Stimulated activated memory B cell treated with anti-CD40 and anti-IgM and Interleukin-4, amounts not matched to agents 10 μg/mL and 1 μg/mL and 100 μg/mL, for 72 hours (primary cell): ENCODE data around the gene TNS2.
"Not testable (repeated sequence)": the region's sequence is repeated elsewhere in the genome, so short reads cannot be mapped to it uniquely, and the experiment has no call there.

ENCODE experiments used
- ATAC-seq: fragments of 150-1000 bp; cut with Tn5 transposase; 2 replicates; pipeline ENCODE4 v1.10.0; 2021
- H3K27ac Mint-ChIP-seq: one replicate; pipeline ENCODE4 v1.8.0; 2022; ENCODE audit warnings: mild to moderate bottlenecking, mixed read lengths
- H3K27me3 Mint-ChIP-seq: one replicate; pipeline ENCODE4 v1.8.0; 2022; ENCODE audit warnings: mixed read lengths
- H3K36me3 Mint-ChIP-seq: one replicate; pipeline ENCODE4 v1.8.0; 2022; ENCODE audit warnings: mixed read lengths
- H3K4me1 Mint-ChIP-seq: one replicate; pipeline ENCODE4 v1.8.0; 2022; ENCODE audit warnings: mixed read lengths
- H3K4me3 Mint-ChIP-seq: one replicate; pipeline ENCODE4 v1.8.0; 2022; ENCODE audit warnings: mild to moderate bottlenecking, moderate library complexity, mixed read lengths
- H3K9me3 Mint-ChIP-seq: one replicate; pipeline ENCODE4 v1.8.0; 2022; ENCODE audit warnings: mixed read lengths

The TNS2 gene, protein sequence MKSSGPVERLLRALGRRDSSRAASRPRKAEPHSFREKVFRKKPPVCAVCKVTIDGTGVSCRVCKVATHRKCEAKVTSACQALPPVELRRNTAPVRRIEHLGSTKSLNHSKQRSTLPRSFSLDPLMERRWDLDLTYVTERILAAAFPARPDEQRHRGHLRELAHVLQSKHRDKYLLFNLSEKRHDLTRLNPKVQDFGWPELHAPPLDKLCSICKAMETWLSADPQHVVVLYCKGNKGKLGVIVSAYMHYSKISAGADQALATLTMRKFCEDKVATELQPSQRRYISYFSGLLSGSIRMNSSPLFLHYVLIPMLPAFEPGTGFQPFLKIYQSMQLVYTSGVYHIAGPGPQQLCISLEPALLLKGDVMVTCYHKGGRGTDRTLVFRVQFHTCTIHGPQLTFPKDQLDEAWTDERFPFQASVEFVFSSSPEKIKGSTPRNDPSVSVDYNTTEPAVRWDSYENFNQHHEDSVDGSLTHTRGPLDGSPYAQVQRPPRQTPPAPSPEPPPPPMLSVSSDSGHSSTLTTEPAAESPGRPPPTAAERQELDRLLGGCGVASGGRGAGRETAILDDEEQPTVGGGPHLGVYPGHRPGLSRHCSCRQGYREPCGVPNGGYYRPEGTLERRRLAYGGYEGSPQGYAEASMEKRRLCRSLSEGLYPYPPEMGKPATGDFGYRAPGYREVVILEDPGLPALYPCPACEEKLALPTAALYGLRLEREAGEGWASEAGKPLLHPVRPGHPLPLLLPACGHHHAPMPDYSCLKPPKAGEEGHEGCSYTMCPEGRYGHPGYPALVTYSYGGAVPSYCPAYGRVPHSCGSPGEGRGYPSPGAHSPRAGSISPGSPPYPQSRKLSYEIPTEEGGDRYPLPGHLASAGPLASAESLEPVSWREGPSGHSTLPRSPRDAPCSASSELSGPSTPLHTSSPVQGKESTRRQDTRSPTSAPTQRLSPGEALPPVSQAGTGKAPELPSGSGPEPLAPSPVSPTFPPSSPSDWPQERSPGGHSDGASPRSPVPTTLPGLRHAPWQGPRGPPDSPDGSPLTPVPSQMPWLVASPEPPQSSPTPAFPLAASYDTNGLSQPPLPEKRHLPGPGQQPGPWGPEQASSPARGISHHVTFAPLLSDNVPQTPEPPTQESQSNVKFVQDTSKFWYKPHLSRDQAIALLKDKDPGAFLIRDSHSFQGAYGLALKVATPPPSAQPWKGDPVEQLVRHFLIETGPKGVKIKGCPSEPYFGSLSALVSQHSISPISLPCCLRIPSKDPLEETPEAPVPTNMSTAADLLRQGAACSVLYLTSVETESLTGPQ (N-terminal part only)

DNA sequence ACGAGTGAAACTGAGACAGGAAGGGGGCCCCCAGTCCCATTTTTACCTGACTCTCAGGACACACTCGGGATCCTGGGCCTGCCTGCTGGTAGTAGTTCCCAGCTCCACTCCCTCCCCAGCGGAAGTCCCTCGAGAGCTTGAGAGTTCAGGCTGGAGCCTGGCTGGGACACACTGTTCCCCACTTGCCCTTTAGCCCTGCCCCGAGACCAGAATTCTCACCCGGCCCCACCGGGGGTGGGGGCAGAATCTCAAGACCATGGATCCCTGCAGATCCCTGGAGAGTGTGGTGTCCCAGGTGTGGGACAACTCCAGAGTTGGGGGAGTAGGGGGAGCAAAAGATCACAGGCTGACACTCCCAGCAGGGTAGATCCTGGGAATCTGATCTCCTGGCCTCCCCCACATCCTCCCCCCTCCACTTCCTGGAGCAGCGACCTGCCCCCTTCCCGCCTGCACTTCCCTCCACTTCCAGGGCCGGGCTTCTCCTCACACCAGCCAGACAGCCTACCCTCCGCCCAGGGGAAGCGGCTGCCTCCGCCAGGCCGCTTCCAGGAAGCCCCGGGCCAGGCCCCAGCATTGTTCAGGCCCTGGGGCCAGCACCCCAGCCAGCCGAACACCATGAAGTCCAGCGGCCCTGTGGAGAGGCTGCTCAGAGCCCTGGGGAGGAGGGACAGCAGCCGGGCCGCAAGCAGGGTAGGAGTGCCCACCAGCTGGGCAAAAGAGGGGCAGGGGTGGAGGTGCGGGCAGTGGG lies at the start of gene TNS2:
TSS of gene TNS2 (plus strand) at position 495 of the 748 bp plus-strand sequence. CDS start at position 616, 121 bp downstream.
- no peak within 1 kb of the TSS for H3K27ac Mint-ChIP-seq
- H3K36me3 Mint-ChIP-seq, result no peaks in the 10 kb centered on the region
- H3K4me1 Mint-ChIP-seq, result peaks cover 27% of the 10 kb centered on the region
- no peak within 1 kb of the TSS for H3K4me3 Mint-ChIP-seq
- H3K27me3 Mint-ChIP-seq, result no peaks in the 10 kb centered on the region
- H3K9me3 Mint-ChIP-seq, result no peaks in the 10 kb centered on the region
- no peak for ATAC-seq

DNA sequence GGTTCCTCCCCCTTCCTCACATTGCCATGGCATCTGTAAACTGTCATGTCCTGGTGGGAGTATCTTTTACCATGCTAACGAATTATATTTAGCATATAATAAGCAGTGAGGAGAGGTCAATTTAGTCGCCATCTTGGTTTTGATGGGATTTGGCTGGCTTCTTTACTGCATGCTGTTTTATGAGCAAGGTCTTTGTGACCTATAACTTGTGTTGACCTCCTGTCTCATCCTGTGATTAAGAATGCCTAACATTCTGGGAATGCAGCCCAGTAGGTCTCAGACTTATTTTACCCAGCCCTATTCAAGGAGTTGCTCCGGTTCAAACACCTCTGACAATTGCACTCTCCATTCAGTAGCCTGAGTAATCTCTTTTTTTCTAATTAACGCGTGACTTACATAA lies 45.7 kb upstream of the TNS2 start:
- peaks cover 37% of the 10 kb centered on the region for H3K4me1 Mint-ChIP-seq
- H3K27ac Mint-ChIP-seq, result no peak overlapping the region
- H3K36me3 Mint-ChIP-seq, result peaks cover 18% of the 10 kb centered on the region
- no peaks in the 10 kb centered on the region for H3K9me3 Mint-ChIP-seq
- H3K4me3 Mint-ChIP-seq, result no peak overlapping the region
- no peak for ATAC-seq
- H3K27me3 Mint-ChIP-seq, result peaks cover 10% of the 10 kb centered on the region

DNA sequence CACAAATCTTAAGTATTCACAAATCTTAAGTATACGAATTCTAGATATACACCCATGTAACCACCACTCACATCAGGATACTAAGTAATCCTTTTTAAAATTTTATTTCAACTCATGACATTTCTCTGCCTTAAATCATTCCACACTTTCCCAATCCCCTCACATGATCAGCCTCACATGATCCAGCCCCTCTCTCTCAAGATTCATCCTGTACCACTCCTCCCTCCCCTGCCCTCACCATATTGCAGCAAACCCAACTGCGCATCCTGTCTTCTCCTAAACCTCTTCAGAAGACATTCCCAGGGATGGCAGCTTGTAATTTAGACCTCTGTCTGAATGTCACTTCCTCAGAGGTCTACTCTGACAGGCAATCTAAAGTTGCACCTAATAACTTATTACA lies 45.3 kb upstream of the TNS2 start:
- no peak for ATAC-seq
- Mint-ChIP-seq H3K4me1 (peaks cover 38% of the 10 kb centered on the region), H3K9me3 (no peaks in the 10 kb centered on the region), H3K36me3 (peaks cover 18% of the 10 kb centered on the region), H3K27me3 (peaks cover 6% of the 10 kb centered on the region), H3K4me3 (no peak overlapping the region), H3K27ac (no peak overlapping the region)

DNA sequence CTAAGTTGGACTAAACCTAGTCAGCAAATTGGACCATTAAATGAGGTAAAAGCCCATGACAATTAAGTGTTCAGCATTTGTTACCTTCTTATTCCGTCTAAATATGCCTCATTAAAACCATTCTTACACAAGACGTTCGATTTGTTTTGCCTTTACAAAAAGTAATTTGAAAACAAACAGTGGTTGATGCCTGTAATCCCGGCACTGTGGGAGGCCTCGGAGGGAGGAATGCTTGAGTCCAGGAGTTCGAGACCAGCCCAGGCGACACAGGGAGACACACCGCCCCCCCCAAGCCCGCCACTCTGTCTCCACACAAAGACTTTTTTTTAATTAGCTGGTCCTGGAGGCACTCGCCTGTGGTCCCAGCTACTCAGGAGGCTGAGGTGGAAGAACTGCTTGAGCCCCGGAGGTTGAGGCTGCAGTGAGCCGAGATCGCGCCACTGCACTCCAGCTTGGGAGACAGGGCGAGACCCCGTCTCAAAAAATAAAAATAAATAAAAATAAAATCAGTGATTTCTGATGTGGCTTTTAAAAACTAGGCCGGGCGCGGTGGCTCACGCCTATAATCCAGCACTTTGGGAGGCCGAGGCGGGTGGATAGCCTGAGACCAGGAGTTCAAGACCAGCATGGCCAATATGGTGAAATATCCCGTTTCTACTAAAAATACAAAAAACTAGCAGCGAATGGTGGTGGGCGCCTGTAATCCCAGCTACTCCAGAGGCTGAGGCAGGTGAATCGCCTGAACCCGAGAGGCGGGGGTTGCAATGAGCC lies 44.5 kb upstream of the TNS2 start:
- Mint-ChIP-seq H3K36me3 (peaks cover 23% of the 10 kb centered on the region), H3K27ac (peak overlapping the region; percentile 99)
- ATAC-seq, result no peak

DNA sequence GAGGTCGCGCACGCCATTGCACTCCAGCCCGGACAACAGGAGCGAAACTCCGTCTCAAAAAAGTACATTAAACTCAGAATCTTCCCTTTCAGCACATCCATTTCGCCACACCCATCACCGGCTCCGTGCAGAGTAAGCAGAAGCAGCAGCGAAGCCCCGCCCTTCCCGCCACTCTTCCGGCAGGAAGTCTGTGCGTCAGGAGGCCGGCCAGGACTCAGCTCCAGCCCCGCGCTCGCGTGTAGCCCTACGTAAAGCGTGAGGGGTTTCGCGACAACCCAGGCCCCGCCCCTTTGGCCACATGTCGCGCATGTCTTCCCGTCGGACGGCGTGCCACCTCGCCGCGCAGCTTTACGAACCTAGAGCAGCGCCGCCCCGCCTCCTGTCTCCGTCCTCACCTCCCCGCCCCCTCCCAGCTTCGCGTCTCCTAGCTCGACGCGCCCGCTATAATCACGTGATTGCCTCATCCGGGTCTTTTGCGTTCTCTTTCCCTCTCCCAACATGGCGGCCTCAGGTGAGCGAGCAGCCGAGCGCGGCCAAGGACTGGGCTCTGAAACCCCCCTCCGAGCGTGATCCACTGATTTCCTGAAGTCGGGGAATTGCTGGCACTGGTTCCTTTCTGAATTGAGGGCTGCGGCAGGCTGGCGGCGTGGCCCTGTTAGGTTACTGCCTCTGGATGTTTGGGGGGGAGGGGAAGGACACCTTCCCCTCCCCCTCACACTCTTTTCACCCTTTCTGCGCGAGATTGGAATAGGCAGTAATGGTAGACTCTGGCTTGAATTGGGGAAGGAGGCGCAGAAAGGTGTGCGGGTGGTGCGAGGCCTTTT lies 43.7 kb upstream of the TNS2 start, which contains the start of gene EIF4B:
TSS of gene EIF4B (plus strand) at position 471 of the 824 bp plus-strand sequence. CDS start at position 499, 28 bp downstream.
- Mint-ChIP-seq H3K4me1 (peaks cover 50% of the 10 kb centered on the region), H3K27me3 (no peaks in the 10 kb centered on the region), H3K4me3 (peak within 1 kb of the TSS; percentile 96), H3K36me3 (peaks cover 27% of the 10 kb centered on the region), H3K27ac (peak within 1 kb of the TSS; percentile 99), H3K9me3 (no peaks in the 10 kb centered on the region)
- ATAC-seq, result peak; percentile 97

More for the DNA sequence above, 44.5 kb upstream of the TNS2 start:
- Mint-ChIP-seq H3K4me1 (peaks cover 46% of the 10 kb centered on the region), H3K27me3 (no peaks in the 10 kb centered on the region), H3K4me3 (peak overlapping the region; percentile 96), H3K9me3 (no peaks in the 10 kb centered on the region)

DNA sequence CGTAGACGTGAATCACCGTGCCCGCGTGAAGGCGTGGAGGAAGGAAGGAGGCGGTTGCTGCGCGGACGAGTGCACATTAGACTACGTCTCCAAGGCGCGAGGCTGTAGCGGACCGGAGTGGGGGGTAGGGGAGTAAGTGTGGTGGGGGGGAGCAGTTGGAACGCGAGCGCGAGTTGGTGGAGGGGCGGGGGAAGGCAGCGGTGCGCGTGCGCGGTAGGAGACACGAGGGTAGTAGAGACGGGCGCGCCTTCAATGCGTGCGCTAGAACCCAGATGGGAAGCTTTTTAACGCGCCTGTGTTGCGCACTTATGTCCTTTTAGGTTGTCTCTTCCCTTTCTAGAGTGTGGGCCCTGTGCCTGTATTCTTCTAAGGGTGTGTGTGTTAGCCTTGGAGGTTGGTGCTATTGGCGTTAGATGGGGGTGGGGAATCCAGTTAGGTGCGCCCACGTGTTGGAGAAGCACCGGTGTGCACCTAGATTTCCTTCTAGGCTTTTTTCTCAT lies 43.0 kb upstream of the TNS2 start:
- peak overlapping the region; percentile 99 for H3K27ac Mint-ChIP-seq
- no peaks in the 10 kb centered on the region for H3K27me3 Mint-ChIP-seq
- peaks cover 30% of the 10 kb centered on the region for H3K36me3 Mint-ChIP-seq
- peaks cover 57% of the 10 kb centered on the region for H3K4me1 Mint-ChIP-seq
- H3K4me3 Mint-ChIP-seq, result peak overlapping the region; percentile 96
- ATAC-seq, result peak; percentile 55
- H3K9me3 Mint-ChIP-seq, result no peaks in the 10 kb centered on the region

DNA sequence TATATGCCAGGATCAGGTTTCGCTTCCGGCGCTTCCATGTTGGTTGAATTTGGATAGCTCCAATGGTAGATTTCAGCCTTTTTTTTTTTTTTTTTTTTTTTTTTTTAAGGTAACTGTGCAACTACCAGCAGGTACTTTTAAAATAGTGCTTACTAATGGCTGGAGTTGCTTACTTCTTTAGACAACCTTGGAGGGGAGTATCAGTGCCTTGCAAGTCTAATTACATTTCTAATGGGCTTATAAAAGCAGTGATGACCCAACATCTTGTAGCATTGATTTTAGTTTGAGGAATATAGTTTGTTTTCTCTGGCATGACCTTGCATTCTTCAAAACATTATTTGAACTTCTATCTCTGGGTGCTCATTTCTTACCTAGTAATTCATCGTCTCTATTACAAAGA lies 42.5 kb upstream of the TNS2 start:
- peak overlapping the region; percentile 96 for H3K4me3 Mint-ChIP-seq
- peak overlapping the region; percentile 99 for H3K27ac Mint-ChIP-seq
- H3K27me3 Mint-ChIP-seq, result no peaks in the 10 kb centered on the region
- peaks cover 59% of the 10 kb centered on the region for H3K4me1 Mint-ChIP-seq
- peaks cover 32% of the 10 kb centered on the region for H3K36me3 Mint-ChIP-seq
- H3K9me3 Mint-ChIP-seq, result no peaks in the 10 kb centered on the region
- ATAC-seq, result no peak

DNA sequence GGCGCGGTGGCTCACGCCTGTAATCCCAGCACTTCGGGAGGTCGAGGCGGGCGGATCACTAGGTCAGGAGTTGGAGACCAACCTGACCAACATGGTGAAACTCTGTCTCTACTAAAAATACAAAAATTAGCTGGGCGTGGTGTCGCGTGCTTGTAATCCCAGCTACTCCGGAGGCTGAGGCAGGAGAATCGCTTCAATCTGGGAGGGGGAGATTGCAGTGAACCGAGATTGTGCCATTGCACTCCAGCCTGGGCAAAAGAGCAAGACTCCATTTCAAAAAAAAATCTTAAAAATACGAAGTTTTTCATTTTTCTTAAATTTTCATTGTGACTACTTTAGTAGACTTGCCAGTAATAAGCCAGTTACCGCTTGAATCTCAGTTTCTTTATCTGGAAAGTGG lies 41.1 kb upstream of the TNS2 start:
- peak overlapping the region; percentile 96 for H3K4me3 Mint-ChIP-seq
- H3K36me3 Mint-ChIP-seq, result peaks cover 32% of the 10 kb centered on the region
- H3K9me3 Mint-ChIP-seq, H3K27ac Mint-ChIP-seq, ATAC-seq, H3K27me3 Mint-ChIP-seq: not testable (repeated sequence)
- H3K4me1 Mint-ChIP-seq, result peaks cover 63% of the 10 kb centered on the region

DNA sequence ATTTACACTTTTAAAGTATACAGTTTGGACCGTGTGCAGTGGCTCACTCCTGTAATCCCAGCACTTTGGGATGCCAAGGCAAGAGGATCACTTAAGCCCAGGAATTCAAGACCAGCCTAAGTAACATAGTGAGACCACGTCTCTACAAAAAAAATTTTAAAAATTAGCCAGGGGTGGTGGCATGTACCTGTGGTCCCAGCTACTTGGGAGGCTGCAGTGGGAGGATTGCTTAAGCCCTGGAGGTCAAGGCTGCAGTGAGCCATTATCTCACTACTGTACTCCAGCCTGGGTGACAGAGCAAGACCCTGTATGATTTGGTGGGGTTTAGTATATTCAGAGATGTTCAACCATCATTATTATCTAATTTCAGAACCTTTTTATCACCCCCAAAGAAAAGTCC lies 38.9 kb upstream of the TNS2 start:
- no peak overlapping the region for H3K27ac Mint-ChIP-seq
- H3K27me3 Mint-ChIP-seq, result no peaks in the 10 kb centered on the region
- peaks cover 66% of the 10 kb centered on the region for H3K4me1 Mint-ChIP-seq
- peaks cover 32% of the 10 kb centered on the region for H3K36me3 Mint-ChIP-seq
- no peaks in the 10 kb centered on the region for H3K9me3 Mint-ChIP-seq
- no peak for ATAC-seq
- H3K4me3 Mint-ChIP-seq, result no peak overlapping the region

DNA sequence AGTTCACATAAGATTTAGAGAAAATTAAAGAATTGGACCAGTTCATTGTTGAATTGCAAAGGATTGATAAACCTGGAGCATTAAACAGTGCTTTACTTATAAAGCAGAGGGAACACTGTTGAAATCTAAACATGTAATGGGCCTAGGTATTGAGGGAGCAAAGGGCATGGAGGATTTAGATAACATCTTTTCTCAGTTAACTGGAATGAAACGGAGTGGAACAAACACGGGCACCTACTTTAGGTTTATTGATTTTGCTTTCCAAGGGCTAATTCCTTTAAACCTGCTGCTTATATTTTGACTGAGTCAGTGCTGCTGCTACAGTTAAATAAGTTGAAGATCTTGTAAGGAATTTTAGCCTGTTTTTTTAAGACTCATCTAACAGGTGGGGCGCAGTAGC lies 38.0 kb upstream of the TNS2 start:
- H3K9me3 Mint-ChIP-seq, result no peaks in the 10 kb centered on the region
- H3K27me3 Mint-ChIP-seq, result no peaks in the 10 kb centered on the region
- H3K4me3 Mint-ChIP-seq, result no peak overlapping the region
- H3K36me3 Mint-ChIP-seq, result peaks cover 28% of the 10 kb centered on the region
- peaks cover 59% of the 10 kb centered on the region for H3K4me1 Mint-ChIP-seq
- no peak for ATAC-seq
- peak overlapping the region; percentile 17 for H3K27ac Mint-ChIP-seq

DNA sequence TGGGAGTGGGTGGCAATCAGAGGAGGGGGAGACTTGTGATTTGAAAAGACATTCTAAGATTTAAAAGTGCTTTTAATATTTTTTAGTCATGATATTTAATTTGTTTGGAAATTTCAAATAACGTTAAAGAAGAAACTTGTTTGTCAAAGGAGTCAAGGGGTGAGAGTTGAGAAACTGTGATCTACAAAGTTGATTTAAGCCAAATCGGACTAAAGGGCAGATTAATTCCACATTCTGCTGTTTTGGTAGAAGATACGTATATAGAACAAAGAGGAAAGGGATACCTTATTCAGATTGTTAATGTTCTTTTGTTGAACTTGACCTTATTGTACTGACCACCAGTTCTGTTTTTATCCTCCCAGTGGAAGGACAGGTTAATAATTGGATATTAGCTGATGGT lies 36.9 kb upstream of the TNS2 start:
- H3K4me1 Mint-ChIP-seq, result peaks cover 49% of the 10 kb centered on the region

DNA sequence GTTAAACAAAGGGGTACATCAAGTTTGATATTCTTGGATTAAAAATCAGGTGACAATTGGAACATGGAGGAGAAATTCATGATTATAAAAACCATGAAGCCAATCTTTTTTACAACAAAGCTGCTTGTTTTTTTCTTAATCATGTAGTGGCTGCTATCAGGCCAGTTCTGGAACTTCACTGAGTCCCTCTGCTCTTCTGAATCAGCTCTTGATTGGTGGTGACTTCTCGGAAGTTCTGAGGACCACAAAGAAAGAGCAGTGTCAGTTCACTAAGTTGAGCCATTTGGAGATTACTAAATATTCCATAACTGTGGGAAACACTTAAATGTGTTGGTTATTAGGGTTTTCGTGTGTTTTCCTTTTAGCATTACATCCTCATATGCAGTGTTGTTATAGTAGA lies 35.2 kb upstream of the TNS2 start:
- Mint-ChIP-seq H3K36me3 (peaks cover 37% of the 10 kb centered on the region), H3K9me3 (no peaks in the 10 kb centered on the region), H3K27ac (no peak overlapping the region), H3K4me3 (no peak overlapping the region), H3K4me1 (peaks cover 36% of the 10 kb centered on the region), H3K27me3 (no peaks in the 10 kb centered on the region)
- ATAC-seq, result no peak

More for the DNA sequence above, 36.9 kb upstream of the TNS2 start:
- Mint-ChIP-seq H3K4me3 (no peak overlapping the region), H3K36me3 (peaks cover 32% of the 10 kb centered on the region), H3K27me3 (no peaks in the 10 kb centered on the region), H3K9me3 (no peaks in the 10 kb centered on the region), H3K27ac (no peak overlapping the region)
- ATAC-seq, result no peak

DNA sequence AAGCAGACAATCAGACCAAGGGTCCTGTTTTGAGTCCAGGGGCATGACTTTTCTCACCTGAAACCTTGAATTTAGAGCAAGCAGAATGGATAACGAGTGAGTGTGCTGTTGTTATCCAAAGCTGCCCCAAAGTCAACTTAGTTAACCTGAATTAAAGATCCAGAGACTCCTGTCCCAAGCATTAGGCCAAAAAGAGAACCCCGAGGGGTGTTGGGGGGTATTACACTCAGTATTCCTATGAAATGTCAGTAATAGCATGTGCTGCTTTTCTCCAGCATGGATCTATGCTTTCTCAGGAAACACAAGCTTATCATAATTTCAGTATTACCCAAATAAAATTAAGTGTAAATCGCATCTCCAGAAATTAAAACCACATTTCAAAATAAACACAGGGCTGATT lies 24.6 kb upstream of the TNS2 start:
- no peak overlapping the region for H3K4me3 Mint-ChIP-seq
- H3K9me3 Mint-ChIP-seq, result no peaks in the 10 kb centered on the region
- H3K27me3 Mint-ChIP-seq, result no peaks in the 10 kb centered on the region
- peaks cover 6% of the 10 kb centered on the region for H3K4me1 Mint-ChIP-seq
- peaks cover 53% of the 10 kb centered on the region for H3K36me3 Mint-ChIP-seq
- peak overlapping the region; percentile 40 for H3K27ac Mint-ChIP-seq
- ATAC-seq, result no peak
